ENCODE measurements around the gene UBALD1.
A peak's percentile ranks its signal among the peaks of the same experiment; 100 is the strongest.

The UBALD1 gene

GRCh38 chr16:4628283-4628682, 13.6 kb upstream of the UBALD1 start:
- TF ChIP-seq, protein P1, sequence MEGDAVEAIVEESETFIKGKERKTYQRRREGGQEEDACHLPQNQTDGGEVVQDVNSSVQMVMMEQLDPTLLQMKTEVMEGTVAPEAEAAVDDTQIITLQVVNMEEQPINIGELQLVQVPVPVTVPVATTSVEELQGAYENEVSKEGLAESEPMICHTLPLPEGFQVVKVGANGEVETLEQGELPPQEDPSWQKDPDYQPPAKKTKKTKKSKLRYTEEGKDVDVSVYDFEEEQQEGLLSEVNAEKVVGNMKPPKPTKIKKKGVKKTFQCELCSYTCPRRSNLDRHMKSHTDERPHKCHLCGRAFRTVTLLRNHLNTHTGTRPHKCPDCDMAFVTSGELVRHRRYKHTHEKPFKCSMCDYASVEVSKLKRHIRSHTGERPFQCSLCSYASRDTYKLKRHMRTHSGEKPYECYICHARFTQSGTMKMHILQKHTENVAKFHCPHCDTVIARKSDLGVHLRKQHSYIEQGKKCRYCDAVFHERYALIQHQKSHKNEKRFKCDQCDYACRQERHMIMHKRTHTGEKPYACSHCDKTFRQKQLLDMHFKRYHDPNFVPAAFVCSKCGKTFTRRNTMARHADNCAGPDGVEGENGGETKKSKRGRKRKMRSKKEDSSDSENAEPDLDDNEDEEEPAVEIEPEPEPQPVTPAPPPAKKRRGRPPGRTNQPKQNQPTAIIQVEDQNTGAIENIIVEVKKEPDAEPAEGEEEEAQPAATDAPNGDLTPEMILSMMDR (IDR thresholded peaks at IDR 0.05) = no peak

DNA sequence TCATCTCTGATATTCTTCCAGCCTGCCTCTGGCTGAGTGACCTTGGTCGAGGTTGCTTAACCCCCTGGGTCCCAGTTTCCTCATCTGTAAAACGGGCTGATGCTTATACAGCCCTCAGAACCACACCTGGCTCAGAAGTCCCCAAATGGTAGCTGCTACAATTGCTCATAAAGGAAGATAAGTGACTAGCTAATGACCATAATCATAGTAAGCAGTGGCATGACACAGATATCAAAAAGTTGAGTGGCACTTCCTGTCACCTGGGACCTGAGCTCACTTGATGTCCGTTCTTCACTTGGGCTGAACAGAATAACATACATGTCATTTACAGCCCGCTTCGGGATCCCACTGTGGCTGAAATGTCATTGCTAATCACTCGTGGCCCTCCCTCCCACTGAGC, 11.7 kb upstream of the UBALD1 start:
- TF ChIP-seq, protein P1 (IDR thresholded peaks at IDR 0.05) = no peak

DNA sequence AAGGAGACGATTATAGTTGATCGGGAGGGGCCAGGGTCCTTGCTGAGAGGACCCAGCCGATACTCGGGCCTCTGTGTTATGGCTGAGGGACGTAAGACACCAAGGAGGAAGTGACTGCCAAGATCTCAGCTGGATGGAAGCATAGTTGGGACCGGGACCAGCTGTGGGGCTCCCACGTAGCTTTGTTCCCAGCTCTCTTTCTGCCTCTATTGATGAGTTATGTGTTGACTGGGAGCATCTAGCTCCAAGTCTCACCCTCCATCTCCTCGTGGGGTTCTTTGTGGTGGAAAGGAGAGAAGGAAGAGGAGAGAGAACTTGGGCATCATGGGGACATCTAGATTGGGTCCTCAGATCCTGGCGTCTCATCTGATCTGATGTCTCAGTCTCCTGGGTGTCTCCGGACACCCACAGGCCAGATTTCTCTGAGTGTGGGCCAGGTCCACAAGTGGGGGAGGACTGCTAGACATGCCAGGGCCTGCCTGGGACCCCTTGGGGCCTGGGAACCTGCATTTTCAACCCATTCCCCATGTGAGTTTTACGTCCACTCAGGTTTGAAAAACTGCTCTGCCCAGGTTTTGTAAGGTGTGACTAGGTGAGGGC, 11.0 kb upstream of the UBALD1 start:
- TF ChIP-seq, protein P1 (IDR thresholded peaks at IDR 0.05) = no peak

GRCh38 chr16:4624827-4625559, 10.3 kb upstream of the UBALD1 start:
- TF ChIP-seq, protein P1 (IDR thresholded peaks at IDR 0.05) = no peak

DNA sequence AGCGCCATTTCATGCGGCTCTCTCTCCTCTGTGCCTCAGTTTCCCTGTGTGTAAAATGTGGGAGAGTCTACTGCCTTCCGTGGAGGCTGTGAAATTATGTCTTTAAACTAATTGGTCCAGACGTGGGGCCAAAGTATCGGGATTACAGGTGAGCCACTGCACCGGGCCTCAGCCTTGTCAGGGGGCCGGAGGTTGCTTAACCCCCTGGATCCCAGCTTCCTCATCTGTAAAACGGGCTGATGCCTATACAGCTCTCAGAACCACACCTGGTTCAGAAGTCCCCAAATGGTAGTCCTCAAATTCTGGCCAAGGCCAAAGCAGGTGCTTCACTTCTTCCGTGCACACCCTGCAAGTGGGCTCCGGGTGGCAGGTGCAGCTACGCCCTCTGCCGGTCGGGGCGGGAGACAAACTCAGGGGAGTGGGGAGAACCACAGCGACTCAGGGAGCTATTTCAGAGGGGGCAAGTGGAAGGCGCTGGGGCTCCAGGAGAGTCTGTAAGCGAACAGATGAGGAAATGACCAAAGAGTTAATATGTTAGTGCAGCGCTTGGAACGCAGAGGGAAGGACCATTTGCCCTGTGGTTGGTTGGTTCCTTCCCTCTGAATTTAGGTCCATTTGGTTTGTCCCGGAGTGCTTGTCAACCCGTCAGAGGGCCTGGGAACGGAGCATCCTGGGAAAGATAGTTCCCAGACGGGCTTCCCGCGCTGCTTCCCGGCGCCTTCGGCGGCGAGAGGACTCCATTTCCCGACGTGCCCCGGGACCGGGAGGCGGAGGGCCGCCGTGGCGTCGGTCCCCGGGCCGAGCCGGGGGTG, 9.5 kb upstream of the UBALD1 start, which contains the start of gene MGRN1:
Gene MGRN1 (plus strand): TSS at position 812 of the 812 bp plus-strand sequence. CDS start 135 bp downstream, outside the sequence.
- TF ChIP-seq, protein P1 (IDR thresholded peaks at IDR 0.05) = peak; percentile 97

DNA sequence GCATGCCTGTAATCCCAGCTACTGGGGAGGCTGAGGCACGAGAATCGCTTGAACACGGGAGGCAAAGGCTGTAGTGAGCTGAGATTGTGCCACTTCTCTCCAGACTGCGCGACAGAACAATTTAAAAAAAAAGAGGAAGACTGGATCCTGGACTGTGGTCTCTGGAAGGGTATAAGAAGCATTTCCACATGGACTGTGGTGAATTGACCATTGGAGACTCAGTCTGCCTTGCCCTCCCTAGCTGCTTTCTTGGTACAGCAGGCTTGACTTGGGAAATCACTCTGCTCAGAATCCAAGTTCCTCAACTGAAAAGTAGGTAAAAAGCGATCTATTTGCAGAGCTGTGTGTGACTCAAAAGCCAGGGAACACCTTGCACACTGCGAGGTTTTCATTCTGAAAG, 8.9 kb upstream of the UBALD1 start:
- TF ChIP-seq, protein P1 (IDR thresholded peaks at IDR 0.05) = no peak

DNA sequence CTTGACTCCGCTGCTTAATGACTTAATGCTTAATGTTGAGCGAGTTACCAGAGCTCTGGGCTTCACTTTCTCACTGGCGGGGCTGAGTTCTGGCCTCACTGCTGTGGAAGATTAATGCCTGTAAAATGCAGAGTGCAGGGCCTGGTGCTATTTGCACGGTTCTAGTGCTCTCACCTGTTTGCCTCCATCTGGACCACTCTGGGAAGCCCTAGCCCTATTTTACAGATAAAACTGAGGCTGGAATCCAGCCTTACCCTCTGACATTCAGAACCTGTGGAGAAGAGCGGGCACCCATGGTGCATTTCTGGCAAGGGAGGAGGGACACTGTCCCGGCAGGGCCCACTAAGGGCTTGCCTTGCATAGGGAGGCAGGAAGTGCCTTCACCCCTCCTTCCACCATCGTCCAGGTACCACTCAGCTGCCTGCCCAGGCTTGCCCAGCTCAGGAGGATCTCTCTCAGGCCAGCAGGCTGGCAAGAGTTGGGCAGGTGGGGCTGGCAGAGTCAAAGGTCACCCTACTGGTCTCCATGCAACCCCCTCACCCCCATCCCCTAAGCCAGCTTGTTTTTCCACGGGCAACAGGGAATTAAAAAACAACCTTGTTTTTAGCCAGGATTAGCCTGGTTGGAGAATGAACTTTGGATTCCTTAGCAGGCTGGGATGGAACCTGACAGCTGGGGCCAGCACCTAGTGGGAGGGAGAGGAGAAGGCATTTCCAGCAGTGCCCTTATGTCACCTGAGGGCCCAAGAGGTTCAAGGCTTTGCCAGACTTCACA, 4.1 kb upstream of the UBALD1 start:
- TF ChIP-seq, protein P1 (IDR thresholded peaks at IDR 0.05) = no peak
